Suppressor macrophage (primary cell): ENCODE results near the gene TNFRSF1B.

ENCODE experiments used
- DNase-seq, 4 experiments: peaks; one replicate each; pipeline ENCODE4 v3.0.0-alpha.2; 2020 to 2022

The TNFRSF1B gene

GRCh38 chr1:12142141-12142823 lies 24.5 kb upstream of the TNFRSF1B start:
- no peak for DNase-seq

GRCh38 chr1:12142891-12143630 lies 23.7 kb upstream of the TNFRSF1B start:
- peak; percentile 89 to 95 (median 92) for DNase-seq

DNA sequence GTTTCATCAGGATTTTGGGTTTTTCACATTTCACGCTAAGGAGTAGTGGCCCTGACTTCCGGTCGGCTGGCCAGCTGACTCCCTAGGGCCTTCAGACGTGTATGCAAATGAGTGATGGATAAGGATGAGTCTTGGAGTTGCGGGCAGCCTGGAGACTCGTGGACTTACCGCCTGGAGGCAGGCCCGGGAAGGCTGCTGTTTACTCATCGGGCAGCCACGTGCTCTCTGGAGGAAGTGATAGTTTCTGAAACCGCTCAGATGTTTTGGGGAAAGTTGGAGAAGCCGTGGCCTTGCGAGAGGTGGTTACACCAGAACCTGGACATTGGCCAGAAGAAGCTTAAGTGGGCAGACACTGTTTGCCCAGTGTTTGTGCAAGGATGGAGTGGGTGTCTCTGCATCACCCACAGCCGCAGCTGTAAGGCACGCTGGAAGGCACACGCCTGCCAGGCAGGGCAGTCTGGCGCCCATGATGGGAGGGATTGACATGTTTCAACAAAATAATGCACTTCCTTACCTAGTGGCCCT lies 23.1 kb upstream of the TNFRSF1B start:
- DNase-seq = peak; percentile 97 to 99 (median 98)

DNA sequence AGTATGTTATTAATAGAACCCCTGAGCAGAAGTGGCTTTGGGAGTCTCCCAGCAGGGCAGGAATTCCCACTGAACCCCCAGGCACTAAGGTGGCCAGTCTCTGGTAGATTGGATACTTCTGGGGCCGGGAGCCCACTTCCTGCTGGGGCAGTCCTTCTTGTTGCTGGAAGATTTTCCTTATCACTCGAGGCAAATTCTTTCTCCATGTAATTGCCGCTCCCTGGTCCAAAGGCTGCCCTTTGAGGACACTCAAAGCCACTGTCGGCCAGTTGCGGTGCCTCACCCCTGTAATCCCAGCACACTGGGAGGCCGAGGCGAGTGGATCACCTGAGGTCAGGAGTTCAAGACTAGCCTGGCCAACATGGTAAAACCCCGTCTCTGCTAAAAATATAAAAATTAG lies 22.6 kb upstream of the TNFRSF1B start:
- peak in 1 of 4 experiments; percentile 33 for DNase-seq

DNA sequence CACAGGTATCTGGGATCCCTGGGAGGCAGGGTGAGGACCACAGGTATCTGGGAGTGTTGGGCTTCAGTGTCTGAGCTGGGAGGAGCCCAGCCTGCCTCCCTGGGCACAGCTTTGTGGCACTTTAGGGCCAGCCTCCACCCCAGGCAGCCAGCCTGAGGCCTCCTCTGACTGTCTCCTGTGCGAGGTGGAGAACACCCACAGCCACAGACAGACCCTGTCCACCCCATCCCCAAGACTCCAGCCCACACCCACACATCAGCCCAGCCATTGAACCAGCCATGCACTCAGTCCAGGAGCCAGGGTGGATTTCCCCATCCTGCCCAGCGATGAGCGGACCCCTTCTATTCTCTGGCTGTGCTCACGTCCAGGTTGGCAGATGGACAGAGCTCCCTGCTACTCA lies 21.8 kb upstream of the TNFRSF1B start:
- DNase-seq = no peak

- DNase-seq = no peak
Observed at GRCh38 chr1:12145616-12146342, 21.0 kb upstream of the TNFRSF1B start.

DNA sequence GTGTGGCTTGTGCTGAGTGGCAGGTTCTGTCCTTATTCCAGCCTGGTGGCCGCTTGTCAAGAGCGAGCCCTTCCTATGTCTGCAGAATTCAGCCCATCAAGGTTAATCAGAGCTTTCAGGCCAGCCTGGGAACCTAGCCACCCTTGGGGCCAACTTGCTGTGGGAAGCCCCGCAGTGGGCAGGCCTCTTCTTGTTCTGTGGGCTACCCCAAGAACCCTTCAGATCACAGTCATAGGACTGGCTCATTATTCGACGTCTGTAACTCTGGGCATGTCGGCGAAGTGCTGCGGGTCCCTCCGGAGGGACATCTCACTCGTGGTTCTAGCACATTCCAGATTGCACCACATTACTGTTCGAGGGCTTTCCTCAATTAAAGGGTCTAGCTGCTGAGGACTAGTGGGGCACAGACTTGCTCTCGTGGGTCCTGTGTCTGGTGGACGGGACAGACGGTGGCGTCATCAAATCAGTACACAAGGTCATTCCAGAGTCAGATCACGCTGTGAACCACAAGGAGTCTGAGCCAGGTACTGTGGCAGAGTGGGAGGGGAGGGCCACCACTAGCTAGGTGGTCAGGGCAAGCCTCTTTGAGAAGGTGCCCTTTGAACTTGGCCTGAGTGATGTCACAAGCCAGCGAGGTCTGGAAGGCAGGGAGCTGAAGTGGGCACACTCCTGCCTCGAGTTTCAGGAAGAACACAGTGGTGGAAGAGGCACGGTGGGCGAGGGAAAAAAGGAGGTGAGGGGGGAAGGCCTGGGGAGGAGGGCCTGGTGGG lies 20.3 kb upstream of the TNFRSF1B start:
- DNase-seq = no peak

DNA sequence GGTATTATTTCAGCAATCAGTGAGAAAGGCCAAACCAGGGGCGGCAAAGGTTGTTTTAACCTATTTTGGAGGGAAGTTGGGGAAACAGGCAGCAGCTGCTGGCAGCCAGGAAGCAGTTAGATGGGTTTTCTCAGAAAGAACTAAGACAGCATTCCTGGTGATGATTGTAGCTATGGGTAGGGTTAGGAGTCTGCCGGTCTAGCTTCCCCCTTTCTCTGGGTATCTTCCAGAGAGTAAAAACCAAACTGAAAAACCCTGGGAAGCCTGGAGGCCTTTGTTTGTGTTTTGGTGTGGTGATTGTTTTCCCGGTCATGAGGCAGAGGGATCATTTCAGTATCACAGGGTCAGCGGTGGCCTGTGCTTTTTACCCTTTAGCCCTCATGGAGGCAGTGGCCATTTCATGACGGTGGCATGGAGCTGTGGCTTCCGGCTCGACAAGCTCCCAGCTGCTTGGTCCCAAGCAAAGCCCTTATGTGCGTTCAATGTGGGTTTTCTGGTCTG lies 19.5 kb upstream of the TNFRSF1B start:
- DNase-seq = peak in 3 of 4 experiments; percentile 46 to 60 (median 57)

GRCh38 chr1:12148160-12148957 lies 18.4 kb upstream of the TNFRSF1B start:
- peak in 1 of 4 experiments; percentile 38 for DNase-seq

DNA sequence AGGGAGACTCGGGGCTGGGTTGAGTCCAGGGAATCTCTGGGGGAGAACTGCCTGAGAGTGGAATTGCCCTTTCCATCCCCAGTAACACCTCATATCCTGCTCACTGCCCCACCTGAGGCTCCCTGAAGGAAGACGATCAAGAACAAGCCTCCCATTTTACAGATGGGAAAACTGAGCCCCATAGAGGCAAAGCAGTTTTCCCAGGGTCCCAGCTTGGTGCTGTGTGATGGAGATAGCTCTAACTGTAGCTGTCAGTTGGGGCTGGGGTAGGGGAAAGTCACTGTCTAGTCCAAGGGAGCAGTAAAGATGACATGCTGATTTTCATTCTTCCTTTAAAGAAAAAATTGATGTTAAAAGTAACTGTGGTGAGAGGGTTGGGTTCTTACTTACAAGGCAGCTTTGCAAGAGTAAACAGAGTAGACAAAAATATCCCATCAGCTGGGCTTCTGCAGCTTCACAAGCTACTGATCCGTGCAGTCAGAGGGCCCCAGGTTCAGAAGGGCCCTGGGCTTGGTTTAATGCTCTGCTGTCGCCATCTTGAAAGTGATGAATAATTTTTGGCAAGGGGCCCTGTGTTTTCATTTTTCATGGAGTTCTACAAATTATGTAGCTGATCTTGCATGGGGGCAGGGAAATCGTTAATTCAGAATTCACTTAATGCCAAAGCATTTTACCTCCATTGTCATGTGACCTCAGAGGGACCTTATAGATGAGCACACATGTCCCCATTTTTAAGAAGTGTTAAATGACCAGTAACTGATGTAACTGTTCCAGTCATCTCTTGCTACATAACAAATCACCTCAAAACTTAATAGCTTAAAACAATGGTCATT lies 17.6 kb upstream of the TNFRSF1B start:
- DNase-seq = no peak

- DNase-seq = no peak
Observed at GRCh38 chr1:12149791-12150175, 17.0 kb upstream of the TNFRSF1B start.

DNA sequence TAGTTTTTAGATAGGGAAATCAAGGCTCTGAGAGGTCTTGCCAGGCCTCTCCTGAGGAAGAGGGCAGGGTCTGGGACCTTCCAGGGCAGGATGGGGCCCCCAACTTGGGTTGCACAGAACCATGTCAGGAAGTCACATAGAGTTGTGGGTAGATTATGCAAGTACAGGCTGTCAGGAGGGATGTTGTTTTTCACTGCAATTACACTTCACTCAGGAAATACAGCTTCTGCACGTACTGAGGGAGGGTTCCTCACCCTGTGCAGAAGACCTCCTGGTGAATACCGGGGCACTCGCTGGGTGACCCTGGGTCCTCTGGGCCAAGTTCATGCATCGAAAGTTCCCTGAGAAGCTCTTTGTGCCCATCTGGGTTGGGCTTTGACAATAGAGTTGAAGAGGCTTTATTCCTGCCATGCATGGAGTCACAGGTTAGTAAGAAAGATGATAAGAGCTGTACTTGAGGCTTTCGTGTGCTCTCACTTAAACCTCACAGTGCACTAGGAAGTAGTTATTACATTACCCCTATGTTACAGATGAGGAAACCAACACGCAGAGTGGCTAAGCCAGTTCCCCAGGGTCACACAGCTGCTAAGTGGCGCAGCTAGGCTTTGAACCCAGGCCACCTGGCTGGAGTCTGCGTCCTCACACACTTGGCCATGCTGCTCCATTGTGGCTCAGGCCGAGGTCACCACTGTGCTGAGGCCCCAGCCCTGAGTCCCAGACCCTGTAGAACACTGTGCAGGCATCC lies 16.2 kb upstream of the TNFRSF1B start:
- peak in 3 of 4 experiments; percentile 60 to 79 (median 74) for DNase-seq

GRCh38 chr1:12151465-12151864 lies 15.3 kb upstream of the TNFRSF1B start:
- no peak for DNase-seq

DNA sequence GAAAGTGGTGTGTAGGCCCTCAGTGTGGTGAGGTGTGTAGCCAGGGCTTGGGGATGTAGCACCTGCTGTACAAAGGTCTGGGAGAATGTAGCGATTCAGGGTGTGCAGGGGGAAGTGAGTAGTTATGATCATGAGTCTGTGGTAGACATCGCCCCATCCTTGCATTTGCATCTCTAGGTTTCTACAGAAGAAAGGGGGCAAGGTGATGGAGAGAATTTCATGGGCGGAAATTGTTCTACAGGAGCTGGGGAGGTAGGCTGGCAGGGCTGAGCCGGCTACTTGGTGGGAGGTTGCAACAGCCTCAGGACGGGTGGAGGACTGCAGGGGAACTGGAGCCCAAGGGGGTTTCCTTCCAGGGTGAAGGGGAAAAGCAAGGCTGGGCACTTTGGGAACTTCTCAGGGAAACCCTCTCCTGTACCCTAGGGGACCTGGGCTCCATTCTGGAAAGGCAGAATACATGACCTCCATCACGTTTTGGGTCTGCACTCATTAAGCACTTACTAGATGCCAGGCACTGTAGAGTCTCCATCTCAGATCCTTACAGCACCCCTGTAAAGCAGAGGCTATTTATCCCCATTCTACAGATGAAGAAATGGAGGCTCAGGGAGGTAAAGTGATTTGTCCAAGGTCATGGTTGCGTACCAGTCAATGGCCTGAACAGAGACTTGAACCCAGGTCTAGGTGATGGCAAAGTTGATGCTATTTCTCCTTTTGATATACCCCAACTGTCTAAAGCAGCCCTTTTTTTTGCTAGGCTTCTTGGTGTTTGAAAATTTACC lies 14.5 kb upstream of the TNFRSF1B start:
- DNase-seq = peak in 3 of 4 experiments; percentile 44 to 56 (median 52)

DNA sequence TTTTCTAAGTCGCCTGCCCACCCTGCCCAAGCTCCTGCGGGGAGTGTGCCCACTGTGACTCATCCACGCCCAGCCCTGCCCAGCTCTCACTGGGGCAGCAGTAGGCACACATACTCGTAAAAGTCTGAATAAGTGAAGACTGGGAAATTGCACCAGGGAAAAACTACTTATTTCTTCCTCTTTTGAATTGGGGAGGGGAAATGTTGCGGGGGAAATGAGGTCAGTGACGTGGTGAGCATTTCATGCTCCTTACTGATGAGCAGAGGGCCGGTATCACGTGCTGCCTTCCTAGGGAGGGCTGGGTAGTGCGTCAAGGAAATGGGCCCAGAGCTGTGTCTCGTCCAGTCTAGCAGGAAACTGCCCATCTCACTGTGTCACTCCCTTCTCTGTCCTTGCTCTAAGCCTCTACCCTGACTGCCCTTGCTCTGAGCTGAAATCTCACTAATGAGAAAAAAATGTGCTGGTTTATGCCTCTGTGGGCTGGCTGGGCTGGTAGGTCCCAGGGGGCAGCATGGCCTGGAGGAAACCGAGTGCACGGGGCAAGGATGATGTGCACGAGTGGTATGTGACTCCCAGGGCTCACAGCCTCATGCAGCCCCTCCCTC lies 13.5 kb upstream of the TNFRSF1B start:
- DNase-seq = peak; percentile 95 to 99 (median 96)

- no peak for DNase-seq
Observed at GRCh38 chr1:12155328-12155727, 11.5 kb upstream of the TNFRSF1B start.

GRCh38 chr1:12157366-12158231 lies 9.2 kb upstream of the TNFRSF1B start:
- DNase-seq = peak; percentile 67 to 89 (median 83)
